ENCODE results near the gene NANOS2.

DNA sequence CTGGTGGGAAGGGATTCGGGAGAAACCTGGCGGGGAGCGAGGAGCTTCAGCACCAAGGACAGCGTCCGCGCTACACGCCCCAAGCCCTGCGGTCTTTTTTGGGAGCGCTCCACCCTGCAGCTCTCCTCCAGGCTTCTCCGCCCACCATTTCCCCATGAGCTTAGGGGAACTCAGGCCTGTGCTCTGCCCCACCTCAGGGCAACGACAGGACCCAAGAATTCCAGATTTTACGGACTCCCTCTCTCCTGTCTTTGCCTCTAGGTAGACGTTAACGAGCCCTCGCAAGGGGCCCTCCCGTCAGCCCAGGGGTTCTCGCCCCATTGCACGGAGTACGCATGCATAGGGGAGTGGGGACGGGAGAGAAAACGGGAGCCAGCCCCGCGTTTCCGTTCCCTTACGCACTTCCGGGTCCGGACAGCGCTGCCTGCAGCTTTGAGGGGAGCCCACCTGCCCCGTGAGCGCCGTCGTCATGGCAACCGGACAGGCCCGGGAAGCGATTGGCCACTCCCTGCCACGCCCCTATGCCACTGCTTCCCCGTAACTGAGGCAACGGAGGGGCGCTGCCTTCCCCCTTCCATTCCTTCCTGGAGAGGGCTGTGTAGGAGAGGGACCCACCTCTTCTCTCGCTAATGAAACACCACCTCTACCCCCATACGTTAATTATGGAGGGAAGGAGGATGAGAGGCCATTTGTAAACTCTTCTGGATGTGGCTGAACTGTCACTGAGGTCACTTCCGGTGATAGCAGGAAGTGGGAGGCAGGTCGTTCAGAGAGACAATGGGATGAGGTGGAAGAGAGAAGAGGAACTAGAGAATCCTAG lies 38.3 kb upstream of the NANOS2 start:
- no peak for TF ChIP-seq EZH2 (IDR thresholded peaks at IDR 0.05; ENCODE audit: low read length, unreplicated experiment)
- TF ChIP-seq, protein P1, sequence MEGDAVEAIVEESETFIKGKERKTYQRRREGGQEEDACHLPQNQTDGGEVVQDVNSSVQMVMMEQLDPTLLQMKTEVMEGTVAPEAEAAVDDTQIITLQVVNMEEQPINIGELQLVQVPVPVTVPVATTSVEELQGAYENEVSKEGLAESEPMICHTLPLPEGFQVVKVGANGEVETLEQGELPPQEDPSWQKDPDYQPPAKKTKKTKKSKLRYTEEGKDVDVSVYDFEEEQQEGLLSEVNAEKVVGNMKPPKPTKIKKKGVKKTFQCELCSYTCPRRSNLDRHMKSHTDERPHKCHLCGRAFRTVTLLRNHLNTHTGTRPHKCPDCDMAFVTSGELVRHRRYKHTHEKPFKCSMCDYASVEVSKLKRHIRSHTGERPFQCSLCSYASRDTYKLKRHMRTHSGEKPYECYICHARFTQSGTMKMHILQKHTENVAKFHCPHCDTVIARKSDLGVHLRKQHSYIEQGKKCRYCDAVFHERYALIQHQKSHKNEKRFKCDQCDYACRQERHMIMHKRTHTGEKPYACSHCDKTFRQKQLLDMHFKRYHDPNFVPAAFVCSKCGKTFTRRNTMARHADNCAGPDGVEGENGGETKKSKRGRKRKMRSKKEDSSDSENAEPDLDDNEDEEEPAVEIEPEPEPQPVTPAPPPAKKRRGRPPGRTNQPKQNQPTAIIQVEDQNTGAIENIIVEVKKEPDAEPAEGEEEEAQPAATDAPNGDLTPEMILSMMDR (conservative IDR thresholded peaks at IDR 0.05; ENCODE audit: low read depth, low read length): no peak
